WTC11 (cell line): ENCODE data around the gene NUMA1. TPM values are rescaled to one million over a fixed set of nuclear protein-coding genes. Genes with fewer than 3 reads are reported as not detected.

Experiments used
- ATAC-seq: fragments of 200-7000 bp; cut with Tn5 transposase; 2 replicates; pipeline ENCODE4 v1.10.0; 2021; ENCODE audit warnings: mild to moderate bottlenecking, moderate library complexity
- CTCF ChIA-PET: fragments of 300-600 bp; sonication (Branson Sonifier 250); formaldehyde crosslinking; loops from one replicate; lab custom pipeline; 2021; ENCODE audit warnings: antibody characterized with exemption; lab: Charles Lee
- POLR2A ChIA-PET: fragments of 350-600 bp; sonication (Branson Sonifier 250); formaldehyde crosslinking; loops from one replicate; lab custom pipeline; 2021; ENCODE audit warnings: antibody characterized with exemption; lab: Charles Lee
- DNase-seq: peaks from one replicate; pipeline ENCODE4 v3.0.0; 2021; ENCODE audit warnings: low spot score
- H3K27ac Mint-ChIP-seq: 2 replicates; pipeline ENCODE4 v1.8.0; 2021; ENCODE audit warnings: mixed read lengths
- H3K27me3 Mint-ChIP-seq: 2 replicates; pipeline ENCODE4 v1.8.0; 2021; ENCODE audit warnings: low read depth, mild to moderate bottlenecking, moderate library complexity, mixed read lengths
- H3K36me3 Mint-ChIP-seq: 2 replicates; pipeline ENCODE4 v1.8.0; 2021; ENCODE audit warnings: mixed read lengths
- H3K4me1 Mint-ChIP-seq: 2 replicates; pipeline ENCODE4 v1.8.0; 2022; ENCODE audit warnings: mixed read lengths
- H3K4me3 Mint-ChIP-seq: 2 replicates; pipeline ENCODE4 v1.8.0; 2021; ENCODE audit warnings: mild to moderate bottlenecking, moderate library complexity, mixed read lengths
- H3K9me3 Mint-ChIP-seq: 2 replicates; pipeline ENCODE4 v1.8.0; 2021; ENCODE audit warnings: mixed read lengths
- ATF1 ChIP-seq: sonication (generic); formaldehyde crosslinking; IDR thresholded peaks from 2 replicates; pipeline ENCODE4 v1.8.1; 2023; ENCODE audit warnings: mild to moderate bottlenecking, moderate library complexity, missing genetic modification reagents
- ATF6 ChIP-seq: sonication (generic); formaldehyde crosslinking; IDR thresholded peaks from 2 replicates; pipeline ENCODE4 v1.8.1; 2023; ENCODE audit warnings: mild to moderate bottlenecking, missing genetic modification reagents
- ETV6 ChIP-seq: sonication (generic); formaldehyde crosslinking; IDR thresholded peaks from 2 replicates; pipeline ENCODE4 v1.8.1; 2022; ENCODE audit warnings: mild to moderate bottlenecking, missing genetic modification reagents
- FOXP1 ChIP-seq: sonication (generic); formaldehyde crosslinking; IDR thresholded peaks from 2 replicates; pipeline ENCODE4 v1.8.0; 2022; ENCODE audit warnings: missing genetic modification reagents, mild to moderate bottlenecking, moderate library complexity, borderline replicate concordance
- GRHL2 ChIP-seq: fragments of 250-450 bp; sonication (Bioruptor Pico); IDR thresholded peaks from 2 replicates; pipeline ENCODE4 v1.8.0; 2022; ENCODE audit warnings: mild to moderate bottlenecking, moderate library complexity; ENCODE audit not compliant: insufficient replicate concordance, severe bottlenecking
- IRF1 ChIP-seq: sonication (generic); formaldehyde crosslinking; IDR thresholded peaks from 2 replicates; pipeline ENCODE4 v1.8.0; 2023; ENCODE audit warnings: missing genetic modification reagents
- MYBL2 ChIP-seq: sonication (generic); formaldehyde crosslinking; IDR thresholded peaks from 2 replicates; pipeline ENCODE4 v1.8.1; 2023; ENCODE audit warnings: mild to moderate bottlenecking, moderate library complexity, missing genetic modification reagents
- NFATC4 ChIP-seq: fragments of 250-450 bp; sonication (Bioruptor Pico); IDR thresholded peaks from 2 replicates; pipeline ENCODE4 v1.9.0; 2021; ENCODE audit warnings: mild to moderate bottlenecking
- PRRX2 ChIP-seq: fragments of 250-450 bp; sonication (Bioruptor Pico); IDR thresholded peaks from 2 replicates; pipeline ENCODE4 v1.8.0; 2021; ENCODE audit warnings: mild to moderate bottlenecking
- RORB ChIP-seq: fragments of 250-450 bp; sonication (Bioruptor Pico); IDR thresholded peaks from 2 replicates; pipeline ENCODE4 v1.9.0; 2021; ENCODE audit warnings: mild to moderate bottlenecking
- SOX15 ChIP-seq: fragments of 250-450 bp; sonication (Bioruptor Pico); IDR thresholded peaks from 2 replicates; pipeline ENCODE4 v1.9.0; 2021; ENCODE audit warnings: mild to moderate bottlenecking
- TCF7 ChIP-seq: sonication (generic); formaldehyde crosslinking; IDR thresholded peaks from 2 replicates; pipeline ENCODE4 v1.8.0; 2022; ENCODE audit warnings: mild to moderate bottlenecking, low read depth, missing genetic modification reagents, moderate library complexity
- USF1 ChIP-seq: sonication (generic); formaldehyde crosslinking; IDR thresholded peaks from 2 replicates; pipeline ENCODE4 v1.8.0; 2022; ENCODE audit warnings: mild to moderate bottlenecking, missing genetic modification reagents
- ZBTB21 ChIP-seq: sonication (generic); formaldehyde crosslinking; IDR thresholded peaks from 2 replicates; pipeline ENCODE4 v1.8.1; 2023; ENCODE audit warnings: mild to moderate bottlenecking, missing genetic modification reagents, borderline replicate concordance
- ZMAT4 ChIP-seq: fragments of 250-450 bp; sonication (Bioruptor Pico); IDR thresholded peaks from 2 replicates; pipeline ENCODE4 v1.9.0; 2021; ENCODE audit warnings: mild to moderate bottlenecking
- ZNF138 ChIP-seq: sonication (generic); formaldehyde crosslinking; conservative IDR thresholded peaks from 2 replicates; pipeline ENCODE4 v1.8.1; 2022; ENCODE audit warnings: mild to moderate bottlenecking, moderate library complexity, missing genetic modification reagents
- ZNF281 ChIP-seq: sonication (generic); formaldehyde crosslinking; IDR thresholded peaks from 2 replicates; pipeline ENCODE4 v1.8.0; 2023; ENCODE audit warnings: mild to moderate bottlenecking, missing genetic modification reagents
- ZNF425 ChIP-seq: fragments of 250-450 bp; sonication (Bioruptor Pico); conservative IDR thresholded peaks from 2 replicates; pipeline ENCODE4 v1.9.0; 2021; ENCODE audit warnings: mild to moderate bottlenecking
- ZNF512 ChIP-seq: sonication (generic); formaldehyde crosslinking; IDR thresholded peaks from 2 replicates; pipeline ENCODE4 v1.8.1; 2022; ENCODE audit warnings: missing genetic modification reagents, borderline replicate concordance
- ZNF532 ChIP-seq: fragments of 250-450 bp; sonication (Bioruptor Pico); IDR thresholded peaks from 2 replicates; pipeline ENCODE4 v1.9.0; 2021; ENCODE audit warnings: mild to moderate bottlenecking, borderline replicate concordance
- total RNA-seq: library from RNA; stranded (reverse); gene quantifications from 3 replicates; pipeline ENCODE4 v1.2.3, GENCODE V29; 2021

The NUMA1 gene
- total RNA-seq, 1 experiment from 2014 or later = 147 TPM

- Mint-ChIP-seq H3K9me3 (peaks cover 67% of the 10 kb centered on the region), H3K4me1 (no peaks in the 10 kb centered on the region), H3K27me3 (peaks cover 75% of the 10 kb centered on the region), H3K4me3 (no peak overlapping the region), H3K36me3 (peaks cover 29% of the 10 kb centered on the region), H3K27ac (no peak overlapping the region)
- ATAC-seq = no peak
- TF ChIP-seq ZMAT4 (CRISPR knock-in tag) (no peak), ETV6 (CRISPR knock-in tag) (no peak), IRF1 (CRISPR knock-in tag) (no peak)
- ChIA-PET CTCF (no interaction called here), POLR2A (no interaction called here)
- DNase-seq = no peak
Measured at GRCh38 chr11:72127923-72128322, 47.6 kb upstream of the NUMA1 start.

GRCh38 chr11:72125956-72126355, 45.6 kb upstream of the NUMA1 start:
- no peak overlapping the region for H3K27ac Mint-ChIP-seq
- peaks cover 29% of the 10 kb centered on the region for H3K36me3 Mint-ChIP-seq
- H3K27me3 Mint-ChIP-seq = peaks cover 72% of the 10 kb centered on the region
- POLR2A ChIA-PET = no interaction called here
- ATAC-seq (no peak), DNase-seq (no peak)
- no peak overlapping the region for H3K4me3 Mint-ChIP-seq
- peaks cover 68% of the 10 kb centered on the region for H3K9me3 Mint-ChIP-seq
- H3K4me1 Mint-ChIP-seq = no peaks in the 10 kb centered on the region
- CTCF ChIA-PET = no interaction called here
- TF ChIP-seq GRHL2 (no peak), ZNF138 (CRISPR knock-in tag) (no peak), PRRX2 (no peak), ZNF425 (CRISPR knock-in tag) (no peak), SOX15 (no peak), ZNF532 (CRISPR knock-in tag) (no peak), ATF6 (CRISPR knock-in tag) (no peak), USF1 (no peak), ATF1 (CRISPR knock-in tag) (no peak), ZNF281 (CRISPR knock-in tag) (no peak), RORB (CRISPR knock-in tag) (no peak), ZBTB21 (no peak), NFATC4 (CRISPR knock-in tag) (no peak), ZMAT4 (CRISPR knock-in tag) (no peak), MYBL2 (CRISPR knock-in tag) (no peak), FOXP1 (CRISPR knock-in tag) (no peak), TCF7 (CRISPR knock-in tag) (no peak), ZNF512 (no peak)
